GM19467 (cell line): ENCODE data around the gene MAGEA4.
"Not testable (repeated sequence)": the region's sequence is repeated elsewhere in the genome, so short reads cannot be mapped to it uniquely, and the experiment has no call there.

Source experiments
- ATAC-seq: cut with Tn5 transposase; IDR thresholded peaks from one replicate; pipeline ENCODE4 v1.9.1; 2021; ENCODE audit warnings: mild to moderate bottlenecking, moderate library complexity; ENCODE audit not compliant: unreplicated experiment

MAGEA4 gene

GRCh38 chrX:151912780-151913179 lies at the start of gene MAGEA4:
Gene MAGEA4 (plus strand): TSS chrX:151912889. CDS start chrX:151923665, 10,776 bp downstream.
- ATAC-seq = no peak

GRCh38 chrX:151870602-151871001 lies 42.1 kb upstream of the MAGEA4 start:
- no peak for ATAC-seq

GRCh38 chrX:151871244-151871643 lies 41.4 kb upstream of the MAGEA4 start:
- no peak for ATAC-seq

- ATAC-seq = no peak
Observed at GRCh38 chrX:151873096-151873495, 39.6 kb upstream of the MAGEA4 start.

GRCh38 chrX:151875270-151876026 lies 37.2 kb upstream of the MAGEA4 start:
- ATAC-seq = no peak

GRCh38 chrX:151878574-151878973 lies 34.1 kb upstream of the MAGEA4 start:
- no peak for ATAC-seq

- no peak for ATAC-seq
Observed at GRCh38 chrX:151879856-151880255, 32.8 kb upstream of the MAGEA4 start.

- no peak for ATAC-seq
Observed at GRCh38 chrX:151880895-151881294, 31.8 kb upstream of the MAGEA4 start.

GRCh38 chrX:151889421-151889820 lies 23.3 kb upstream of the MAGEA4 start:
- ATAC-seq = no peak

GRCh38 chrX:151896734-151897474 lies 15.8 kb upstream of the MAGEA4 start:
- no peak for ATAC-seq

- no peak for ATAC-seq
Observed at GRCh38 chrX:151899622-151900021, 13.1 kb upstream of the MAGEA4 start.

- ATAC-seq = no peak
Observed at GRCh38 chrX:151901826-151902225, 10.9 kb upstream of the MAGEA4 start.

- ATAC-seq = no peak
Observed at GRCh38 chrX:151902813-151903591, 9.7 kb upstream of the MAGEA4 start.

- no peak for ATAC-seq
Observed at GRCh38 chrX:151904989-151905388, 7.7 kb upstream of the MAGEA4 start.

- no peak for ATAC-seq
Observed at GRCh38 chrX:151912221-151912620, 468 bp upstream of the MAGEA4 start.

- ATAC-seq = not testable (repeated sequence)
Observed at GRCh38 chrX:151918736-151919135, 6.0 kb downstream of the MAGEA4 start.

GRCh38 chrX:151919610-151920009 lies 6.9 kb downstream of the MAGEA4 start:
- no peak for ATAC-seq

GRCh38 chrX:151920101-151920500 lies 7.4 kb downstream of the MAGEA4 start:
- no peak for ATAC-seq

GRCh38 chrX:151920530-151920929 lies 7.8 kb downstream of the MAGEA4 start:
- ATAC-seq = no peak

- ATAC-seq = no peak
Observed at GRCh38 chrX:151921292-151921691, 8.6 kb downstream of the MAGEA4 start.

- ATAC-seq = no peak
Observed at GRCh38 chrX:151921866-151922265, 9.2 kb downstream of the MAGEA4 start.
